Non-pigmented ciliary epithelial cell (primary cell): ENCODE results near the gene P2RY4.
"Not testable (repeated sequence)": the region's sequence is repeated elsewhere in the genome, so short reads cannot be mapped to it uniquely, and the experiment has no call there.

Source experiments
- DNase-seq: peaks from one replicate; pipeline ENCODE4 v3.0.0-alpha.2; 2010; ENCODE audit warnings: low read depth

P2RY4 gene

GRCh38 chrX:70260104-70260503, at the start of gene P2RY4:
Gene P2RY4 (minus strand): TSS chrX:70260204. CDS start chrX:70259624, 580 bp downstream.
- DNase-seq, result no peak

- DNase-seq, result no peak
These were observed 41.7 kb upstream of the P2RY4 start for GRCh38 chrX:70301716-70302115.

- DNase-seq, result no peak
These were observed 33.6 kb upstream of the P2RY4 start for GRCh38 chrX:70293621-70294020.

GRCh38 chrX:70292788-70293187, 32.8 kb upstream of the P2RY4 start:
- DNase-seq, result no peak

- peak; percentile 26 for DNase-seq
These were observed 30.1 kb upstream of the P2RY4 start, which contains the start of the genes KIF4A and PDZD11 for GRCh38 chrX:70289793-70290770. Gene KIF4A (plus strand): TSS chrX:70290104. CDS start chrX:70290459, 355 bp downstream. Gene PDZD11 (minus strand): TSS chrX:70289927. CDS start chrX:70289341, 586 bp downstream.

- no peak for DNase-seq
These were observed 29.3 kb upstream of the P2RY4 start for GRCh38 chrX:70289168-70289792.

- DNase-seq, result no peak
These were observed 21.9 kb upstream of the P2RY4 start, which contains the start of gene RAB41 for GRCh38 chrX:70281951-70282350. Gene RAB41 (plus strand): TSS chrX:70282172. CDS start chrX:70282218, 46 bp downstream.

GRCh38 chrX:70280573-70280972, 20.6 kb upstream of the P2RY4 start:
- no peak for DNase-seq

GRCh38 chrX:70279081-70279480, 19.1 kb upstream of the P2RY4 start:
- no peak for DNase-seq

GRCh38 chrX:70274029-70274428, 14.0 kb upstream of the P2RY4 start:
- DNase-seq, result not testable (repeated sequence)

- DNase-seq, result no peak
These were observed 8.0 kb upstream of the P2RY4 start, which contains the start of gene ARR3 for GRCh38 chrX:70268034-70268433. Gene ARR3 (plus strand): TSS chrX:70268334. CDS start chrX:70269386, 1,052 bp downstream.

- no peak for DNase-seq
These were observed 4.8 kb upstream of the P2RY4 start for GRCh38 chrX:70264784-70265183.

GRCh38 chrX:70262952-70263567, 3.1 kb upstream of the P2RY4 start:
- DNase-seq, result no peak

GRCh38 chrX:70257423-70258288, 2.3 kb downstream of the P2RY4 start:
- no peak for DNase-seq

- DNase-seq, result no peak
These were observed 4.6 kb downstream of the P2RY4 start for GRCh38 chrX:70255452-70255851.

GRCh38 chrX:70254909-70255308, 5.1 kb downstream of the P2RY4 start:
- DNase-seq, result no peak

- no peak for DNase-seq
These were observed 6.0 kb downstream of the P2RY4 start for GRCh38 chrX:70254063-70254400.

- no peak for DNase-seq
These were observed 6.5 kb downstream of the P2RY4 start for GRCh38 chrX:70253377-70254062.

GRCh38 chrX:70252491-70252890, 7.5 kb downstream of the P2RY4 start:
- DNase-seq, result no peak

- no peak for DNase-seq
These were observed 12.8 kb downstream of the P2RY4 start for GRCh38 chrX:70247252-70247651.

GRCh38 chrX:70244881-70245280, 15.1 kb downstream of the P2RY4 start:
- no peak for DNase-seq
